ENCODE results near the gene GTF3C1.
"Not testable (repeated sequence)": the region's sequence is repeated elsewhere in the genome, so short reads cannot be mapped to it uniquely, and the experiment has no call there.

DNA sequence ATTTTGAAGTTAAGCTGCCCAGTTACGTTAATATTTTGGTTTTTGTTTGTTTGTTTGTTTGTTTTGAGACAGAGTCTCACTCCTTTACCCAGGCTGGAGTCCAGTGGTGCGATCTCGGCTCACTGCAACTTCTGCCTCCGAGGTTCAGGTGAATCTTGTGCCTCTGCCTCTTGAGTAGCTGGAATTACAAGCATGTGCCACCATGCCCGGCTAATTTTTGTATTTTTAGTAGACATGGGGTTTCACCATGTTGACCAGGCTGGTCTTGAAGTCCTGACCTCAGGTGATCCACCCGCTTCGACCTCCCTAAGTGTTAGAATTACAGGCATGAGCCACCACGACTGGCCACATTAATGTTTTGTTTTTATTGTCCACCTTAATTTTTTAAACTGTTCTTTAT is 21.3 kb upstream of the GTF3C1 start:
- TF ChIP-seq EZH2phosphoT487 (IDR thresholded peaks at IDR 0.05; ENCODE audit: insufficient read depth, low read depth); EZH2 (IDR thresholded peaks at IDR 0.05; ENCODE audit: insufficient read depth, poor library complexity, severe bottlenecking): not testable (repeated sequence)
